Measurements from ENCODE around the gene CCDC97. TPM values are rescaled to one million over a fixed set of nuclear protein-coding genes. Genes with fewer than 3 reads are reported as not detected.

CCDC97 gene
- total and polyA plus RNA-seq, 2 of the 8 experiments (the other 6 are each of a cell fraction or from before 2014, with no cell fraction given), result 19.8 to 27.1 TPM

DNA sequence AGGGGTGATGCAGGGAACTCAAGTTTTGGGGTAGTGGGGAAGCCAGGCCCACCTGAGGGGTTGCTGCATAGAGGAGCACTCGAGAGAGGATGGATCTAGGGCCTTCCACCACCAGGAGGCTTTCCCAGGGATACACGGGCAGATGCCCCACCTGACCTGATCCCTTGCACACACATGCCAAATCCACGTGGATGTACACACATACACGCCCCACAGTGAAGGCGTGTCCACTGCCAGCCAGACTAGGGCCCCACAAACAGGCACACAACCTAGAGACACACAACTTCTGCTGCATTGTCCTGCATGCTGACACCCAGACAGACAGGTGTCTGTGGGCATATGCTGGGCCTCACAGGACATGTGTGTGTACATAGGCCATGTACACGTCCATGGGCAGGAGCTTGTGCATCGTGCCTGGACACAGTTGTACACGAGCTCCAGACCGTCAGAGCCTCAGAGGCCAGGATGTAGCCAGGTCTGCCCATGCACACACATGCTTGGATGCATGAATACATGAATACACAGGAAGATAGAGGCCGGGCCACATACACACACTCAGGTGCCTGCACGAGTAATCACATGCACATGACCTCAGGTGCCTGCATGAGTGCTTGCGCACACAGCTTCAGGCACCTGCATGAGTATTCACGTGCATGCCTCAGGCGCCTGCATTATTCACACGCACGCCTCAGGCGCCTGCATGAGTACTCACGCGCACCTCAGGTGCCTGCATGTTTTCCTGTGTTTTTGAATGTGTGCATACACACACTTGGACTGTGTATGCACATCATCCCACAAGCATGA, 8.9 kb downstream of the CCDC97 start:
- Histone ChIP-seq H3K23ac (ENCODE audit: insufficient read length) (no peak overlapping the region), H3K4me2 (ENCODE audit: insufficient read depth in 1 of 2, low read depth in 2 of 2, low read length in 2 of 2) (no peak overlapping the region), H3K27me3 (replicated peaks in 1 of 4; ENCODE audit: control insufficient read depth in 3 of 4, extremely low read depth in 1 of 4, insufficient read depth in 3 of 4, low read length in 3 of 4) (no peaks in the 10 kb centered on the region), H3K9me3 (ENCODE audit: insufficient read depth in 2 of 2, low read depth in 1 of 2, low read length in 1 of 2) (peaks cover 0 to 3% of the 10 kb centered on the region in 2 experiments; a peak in 1 of 4 replicates), H3K4me3 (ENCODE audit: extremely low read depth in 1 of 4, insufficient read depth in 2 of 4, low read depth in 3 of 4, low read length in 4 of 4) (no peak overlapping the region), H3K9ac (replicated peaks in 1 of 4; ENCODE audit: extremely low read depth in 1 of 4, low read depth in 3 of 4, low read length in 3 of 4) (no peak overlapping the region), H2AFZ (ENCODE audit: low read length) (no peak overlapping the region), H2BK12ac (ENCODE audit: low read depth, low read length) (no peak overlapping the region), H3K27ac (ENCODE audit: low read depth, low read length) (no peak overlapping the region), H3K79me1 (ENCODE audit: low read depth, low read length) (no peaks in the 10 kb centered on the region; the same call in none of the 2 replicates), H3K14ac (ENCODE audit: insufficient read length) (no peak overlapping the region), H3K4ac (replicated peaks; ENCODE audit: insufficient read length, low read depth, low read length) (no peak overlapping the region), H2BK15ac (ENCODE audit: low read length) (no peak overlapping the region), H2BK120ac (replicated peaks; ENCODE audit: low read depth, low read length) (no peak overlapping the region), H3K18ac (ENCODE audit: extremely low read depth, low read length) (no peak overlapping the region), H2BK20ac (ENCODE audit: low read length) (no peak overlapping the region), H4K5ac (ENCODE audit: insufficient read length, low read depth, low read length) (no peak overlapping the region), H3K56ac (replicated peaks; ENCODE audit: insufficient read length, low read depth, low read length) (no peak overlapping the region), H3K23me2 (ENCODE audit: low read depth, low read length) (no peaks in the 10 kb centered on the region), H2AK5ac (ENCODE audit: low read depth, low read length) (no peak overlapping the region), H4K20me1 (replicated peaks in 1 of 2; ENCODE audit: control insufficient read depth in 1 of 2, insufficient read depth in 2 of 2, low read length in 2 of 2) (peaks cover 3 to 17% of the 10 kb centered on the region in 2 experiments), H4K8ac (ENCODE audit: extremely low read depth, insufficient read depth, low read length) (no peak overlapping the region), H2BK5ac (ENCODE audit: low read depth, low read length) (no peak overlapping the region; the same call in 1 of the 2 replicates), H3K4me1 (replicated peaks in 1 of 4; ENCODE audit: control insufficient read depth in 3 of 4, insufficient read depth in 4 of 4, low read length in 3 of 4) (peaks cover 0 to 14% (median 6%) of the 10 kb centered on the region in 4 experiments; a peak in 6 of 7 replicates), H3K36me3 (ENCODE audit: control insufficient read depth in 2 of 4, insufficient read depth in 4 of 4, low read length in 3 of 4) (peaks cover 15 to 36% (median 22%) of the 10 kb centered on the region in 4 experiments; a peak in 7 of 8 replicates), H4K91ac (replicated peaks; ENCODE audit: insufficient read length, low read length) (no peak overlapping the region), H3K79me2 (ENCODE audit: control insufficient read depth in 1 of 2, insufficient read depth in 2 of 2, low read length in 2 of 2) (no peaks in the 10 kb centered on the region; a peak in 1 of 4 replicates)
- FAIRE-seq (no peak), DNase-seq (ENCODE audit: low read depth in 1 of 2, low spot score in 2 of 2) (no peak)
- 94% methylated on average over 19 of the region's 19 CpGs; no CpG with 5 or more reads in 1 of the 2 experiments for WGBS, 2 experiments (ENCODE audit: extremely low coverage in 1 of 2, insufficient coverage in 1 of 2, insufficient read length in 1 of 2, insufficient replicate concordance in 2 of 2, low coverage in 1 of 2, low lambda C conversion rate in 2 of 2, missing lambda C conversion rate in 1 of 2)
- ChIA-PET POLR2A (ENCODE audit: partially characterized antibody) (interaction anchor here (0.6 to 12.6 kb wide), 6 partner anchors 10 to 1058 kb away, joined by 3 to 137 read pairs (median 3); partner anchors contain the start of genes B9D2, CCDC97, DMAC2 and TGFB1), CTCF (ENCODE audit: partially characterized antibody) (interaction anchor here (0.6 to 1.6 kb wide), 3 partner anchors 10 to 656 kb away, joined by 3 to 5 read pairs (median 4); no protein-coding TSS in a partner anchor)
- no peak for TF ChIP-seq SRF (IDR thresholded peaks at IDR 0.05; ENCODE audit: low read depth, low read length)
- no peak for TF ChIP-seq ATF3 (IDR thresholded peaks at IDR 0.05; ENCODE audit: insufficient read depth, low read depth, low read length)
- no peak for TF ChIP-seq MAFK (IDR thresholded peaks at IDR 0.05; ENCODE audit: low read depth, low read length)
- no peak for TF ChIP-seq CBX8 (IDR thresholded peaks at IDR 0.05; ENCODE audit: borderline replicate concordance, low read depth, low read length)
- TF ChIP-seq E2F6 (IDR thresholded peaks at IDR 0.05), result no peak
- no peak for TF ChIP-seq GABPA (IDR thresholded peaks at IDR 0.05; ENCODE audit: borderline replicate concordance, insufficient read depth, low read length)
- no peak for TF ChIP-seq SIN3A (conservative IDR thresholded peaks at IDR 0.05 in 1 of 2, IDR thresholded peaks at IDR 0.05 in 1 of 2; ENCODE audit: low read depth in 1 of 2, low read length in 2 of 2)

All from H1 (cell line).